VCaP (cell line): ENCODE results near the gene FN3KRP.

Source experiments
- H3K27ac ChIP-seq: fragments of 450-650 bp; 2 replicates; pipeline ENCODE4 v1.5.1; 2017
- TF ChIP-seq, protein P1 (sequence below): fragments of 450-650 bp; conservative IDR thresholded peaks from 2 replicates; pipeline ENCODE4 v1.5.1; 2017; ENCODE audit warnings: mild to moderate bottlenecking, moderate library complexity

Gene FN3KRP

GRCh38 chr17:82713071-82713723 lies 3.3 kb upstream of the FN3KRP start:
- H3K27ac ChIP-seq = no peak overlapping the region
- TF ChIP-seq, protein P1, sequence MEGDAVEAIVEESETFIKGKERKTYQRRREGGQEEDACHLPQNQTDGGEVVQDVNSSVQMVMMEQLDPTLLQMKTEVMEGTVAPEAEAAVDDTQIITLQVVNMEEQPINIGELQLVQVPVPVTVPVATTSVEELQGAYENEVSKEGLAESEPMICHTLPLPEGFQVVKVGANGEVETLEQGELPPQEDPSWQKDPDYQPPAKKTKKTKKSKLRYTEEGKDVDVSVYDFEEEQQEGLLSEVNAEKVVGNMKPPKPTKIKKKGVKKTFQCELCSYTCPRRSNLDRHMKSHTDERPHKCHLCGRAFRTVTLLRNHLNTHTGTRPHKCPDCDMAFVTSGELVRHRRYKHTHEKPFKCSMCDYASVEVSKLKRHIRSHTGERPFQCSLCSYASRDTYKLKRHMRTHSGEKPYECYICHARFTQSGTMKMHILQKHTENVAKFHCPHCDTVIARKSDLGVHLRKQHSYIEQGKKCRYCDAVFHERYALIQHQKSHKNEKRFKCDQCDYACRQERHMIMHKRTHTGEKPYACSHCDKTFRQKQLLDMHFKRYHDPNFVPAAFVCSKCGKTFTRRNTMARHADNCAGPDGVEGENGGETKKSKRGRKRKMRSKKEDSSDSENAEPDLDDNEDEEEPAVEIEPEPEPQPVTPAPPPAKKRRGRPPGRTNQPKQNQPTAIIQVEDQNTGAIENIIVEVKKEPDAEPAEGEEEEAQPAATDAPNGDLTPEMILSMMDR = no peak

- no peak overlapping the region; the same call in 1 of the 2 replicates for H3K27ac ChIP-seq
- TF ChIP-seq, protein P1 = no peak
Measured at GRCh38 chr17:82718986-82719685, 2.6 kb downstream of the FN3KRP start.

DNA sequence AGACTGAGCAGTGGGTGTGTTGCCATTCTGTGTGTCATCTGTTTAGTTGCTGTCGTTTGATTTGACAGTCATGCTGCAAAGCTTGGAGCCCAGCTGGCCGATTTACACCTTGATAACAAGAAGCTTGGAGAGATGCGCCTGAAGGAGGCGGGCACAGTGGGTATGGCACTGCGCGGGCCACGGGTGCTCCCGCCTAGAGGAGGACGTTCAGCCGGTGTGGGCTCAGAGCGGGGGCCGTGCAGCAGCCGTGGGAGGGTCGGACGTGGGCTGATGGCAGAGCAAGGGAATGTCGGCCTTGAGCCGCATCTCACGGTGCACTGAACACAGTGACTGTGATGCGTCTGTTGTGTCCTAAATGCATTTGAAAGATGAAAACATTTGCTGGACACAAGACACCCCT lies 3.7 kb downstream of the FN3KRP start:
- no peak overlapping the region for H3K27ac ChIP-seq
- TF ChIP-seq, protein P1 = no peak

- no peak overlapping the region for H3K27ac ChIP-seq
- TF ChIP-seq, protein P1 = no peak
Measured at GRCh38 chr17:82722341-82723013, 6.0 kb downstream of the FN3KRP start.

DNA sequence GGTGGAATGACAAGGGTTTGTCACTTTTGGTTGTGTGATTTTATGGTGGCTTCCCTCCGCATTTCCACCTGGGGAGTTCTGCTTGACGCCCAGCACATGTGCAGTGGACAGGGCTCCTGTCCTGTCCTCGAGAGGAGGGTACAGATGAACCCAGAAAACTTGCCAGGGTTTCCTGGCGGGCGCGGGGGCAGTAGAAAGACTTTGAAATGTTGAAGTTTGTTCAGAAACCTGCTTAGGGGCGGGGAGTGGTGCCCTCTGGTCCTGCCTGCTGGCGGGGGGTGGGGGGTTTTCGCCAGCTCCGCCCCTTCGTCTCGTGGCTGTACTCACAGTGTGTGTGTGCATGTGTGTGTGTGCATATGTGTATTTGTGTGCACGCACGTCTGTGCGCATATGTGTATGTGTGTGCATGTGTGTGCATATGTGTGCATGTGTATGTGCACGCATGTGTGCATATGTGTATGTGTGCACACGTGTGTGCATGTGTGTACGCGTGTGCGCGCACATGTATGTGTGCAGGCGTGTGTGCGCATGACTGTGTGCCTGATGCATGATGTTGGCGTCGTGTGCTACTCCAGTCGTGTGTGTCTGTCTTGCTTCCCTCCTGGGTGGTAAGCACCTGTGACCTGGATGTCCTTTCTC lies 6.8 kb downstream of the FN3KRP start:
- TF ChIP-seq, protein P1 = no peak

DNA sequence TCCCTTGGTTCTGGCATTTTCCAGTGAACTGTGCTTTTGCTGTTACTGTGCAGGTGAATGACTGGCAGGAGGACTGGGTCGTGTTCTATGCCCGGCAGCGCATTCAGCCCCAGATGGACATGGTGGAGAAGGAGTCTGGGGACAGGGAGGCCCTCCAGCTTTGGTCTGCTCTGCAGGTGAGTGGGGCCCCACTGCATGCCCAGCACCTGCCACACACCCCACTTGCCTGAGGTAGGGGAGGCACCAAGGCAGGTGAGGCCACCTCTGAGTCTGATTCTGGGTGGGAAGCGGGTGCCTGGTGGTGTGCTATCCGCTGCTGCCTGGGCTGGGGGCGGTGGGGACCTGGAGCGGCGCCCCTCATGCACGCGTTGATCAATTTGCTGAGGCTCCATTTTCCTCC lies 9.9 kb downstream of the FN3KRP start:
- H3K27ac ChIP-seq = no peak overlapping the region
- TF ChIP-seq, protein P1 = no peak

More for the DNA sequence above, 6.8 kb downstream of the FN3KRP start:
- H3K27ac ChIP-seq = no peak overlapping the region
